Measurements from ENCODE around the gene GDPD5.

GDPD5 gene

DNA sequence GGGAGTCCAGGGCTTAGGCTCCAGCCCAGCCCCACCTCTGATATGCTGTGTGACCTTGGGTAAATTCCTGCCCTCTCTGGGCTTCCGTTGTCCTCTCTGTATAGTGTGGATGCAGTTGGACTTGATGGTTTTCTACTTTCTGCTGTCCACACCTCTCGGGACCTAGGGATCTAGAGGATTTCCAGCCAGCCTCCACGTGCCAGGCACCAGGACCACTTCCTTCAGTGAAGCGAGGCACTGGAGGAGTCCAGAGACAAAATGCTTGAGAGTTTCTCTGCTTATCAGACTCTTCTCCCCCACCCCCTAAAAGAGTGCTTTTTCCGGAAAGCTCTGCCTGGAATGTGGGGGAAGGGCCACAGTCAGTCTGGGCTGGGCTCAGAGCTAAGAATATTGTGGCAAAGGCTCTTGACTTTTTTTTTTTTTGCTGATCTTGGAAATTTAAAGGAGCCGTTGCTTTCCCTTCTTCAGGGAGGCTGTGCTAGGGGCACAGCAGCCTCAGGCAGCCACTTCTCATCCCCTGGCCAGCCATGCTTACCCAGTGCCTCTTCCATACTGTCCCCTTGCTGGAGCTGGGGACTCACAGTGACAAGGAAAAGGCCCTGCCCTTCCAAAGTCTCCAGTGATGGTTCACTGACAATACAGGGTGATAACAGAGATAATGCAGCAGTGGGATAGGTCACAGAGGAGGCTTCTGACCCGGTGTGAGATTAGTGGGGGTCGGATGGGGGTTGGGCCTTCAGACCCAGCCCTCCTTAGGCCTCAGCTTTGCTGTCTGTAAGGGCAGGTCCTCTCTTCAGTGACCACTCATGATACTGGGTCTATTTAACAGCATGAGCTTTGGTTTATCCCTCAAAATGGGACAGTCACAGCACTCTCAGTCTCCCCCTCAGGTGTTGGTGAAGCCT lies 33.5 kb upstream of the GDPD5 start:
- peak; percentile 96 for DNase-seq

GRCh38 chr11:75557666-75558494 lies 32.1 kb upstream of the GDPD5 start:
- peak; percentile 97 for DNase-seq

DNA sequence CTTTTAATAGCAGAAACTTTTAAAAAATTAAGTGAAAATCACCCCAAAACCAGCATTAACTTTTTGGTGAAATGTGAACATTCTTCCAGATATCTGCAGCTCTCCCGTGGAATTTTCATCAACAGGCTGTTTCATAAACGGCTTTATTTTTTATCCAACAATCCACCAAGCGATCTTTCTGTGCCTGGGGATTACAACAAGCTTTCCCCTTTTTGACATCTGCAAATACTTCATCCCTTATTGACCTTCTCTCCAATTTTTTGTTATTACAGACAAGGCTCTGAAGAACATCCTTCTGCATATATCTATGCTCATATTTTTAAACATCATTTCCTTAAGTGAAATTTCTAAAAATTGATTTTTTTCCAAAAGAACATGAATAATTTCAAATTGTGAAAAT lies 30.5 kb upstream of the GDPD5 start:
- no peak for DNase-seq

- no peak for DNase-seq
Observed at GRCh38 chr11:75555079-75555811, 29.5 kb upstream of the GDPD5 start.

DNA sequence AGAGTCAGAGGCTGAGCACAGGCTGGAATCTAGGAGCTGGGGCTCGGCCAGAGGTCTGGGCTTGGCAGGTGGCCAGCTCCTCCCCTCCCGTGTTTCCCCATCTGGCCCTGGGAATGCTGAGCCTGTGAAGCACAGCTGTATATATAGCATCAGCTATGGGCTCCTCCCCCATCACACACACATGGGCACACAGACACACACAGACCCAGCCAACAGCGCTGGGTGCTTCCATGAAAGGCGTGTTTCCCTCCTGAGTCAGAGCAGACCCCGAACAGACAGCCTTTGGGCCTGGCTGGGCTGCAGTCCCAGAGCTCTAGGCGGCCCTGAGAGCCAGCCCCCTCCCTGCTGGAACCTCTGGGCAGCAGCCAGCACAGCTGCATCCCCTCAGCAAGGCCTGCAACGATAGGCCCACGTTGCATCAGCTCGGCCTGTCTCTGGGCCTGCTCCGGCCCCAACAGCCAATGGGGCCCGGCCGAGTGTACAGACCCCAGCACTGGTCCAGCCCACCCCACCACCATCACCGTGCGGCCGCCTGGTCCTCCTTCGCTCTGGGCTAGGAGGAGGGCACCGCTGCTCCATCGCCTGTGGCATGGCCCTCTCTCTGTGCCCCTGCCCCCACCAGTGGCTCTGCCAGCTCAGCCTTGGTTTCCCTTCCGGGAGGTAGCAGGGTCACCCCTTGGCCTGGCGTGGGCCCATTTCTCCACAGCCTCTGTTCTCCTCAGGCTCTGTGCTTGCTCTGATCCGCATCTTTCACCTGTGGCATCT lies 28.7 kb upstream of the GDPD5 start:
- DNase-seq = peak; percentile 100

GRCh38 chr11:75553889-75554257 lies 28.1 kb upstream of the GDPD5 start:
- no peak for DNase-seq

DNA sequence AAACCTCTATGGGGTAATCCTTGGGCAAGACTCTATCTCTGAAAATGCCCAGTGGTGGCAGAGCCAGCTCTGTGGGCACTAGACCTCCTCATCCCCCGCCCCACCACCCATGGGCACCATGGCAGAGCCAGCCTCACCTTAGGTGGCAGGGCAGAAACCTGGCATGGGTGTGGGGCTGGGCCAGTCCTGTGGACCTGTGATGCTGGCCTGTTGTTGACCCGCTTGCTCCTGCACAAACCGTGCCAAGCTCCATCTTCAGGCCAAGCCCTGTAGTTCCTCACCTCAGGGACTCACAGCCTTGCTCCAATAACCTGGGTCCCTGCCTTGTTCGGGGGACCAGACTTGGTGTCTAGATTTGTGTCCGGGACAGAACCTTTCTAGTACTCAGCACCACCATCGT lies 27.4 kb upstream of the GDPD5 start:
- DNase-seq = no peak

GRCh38 chr11:75549370-75549958 lies 23.7 kb upstream of the GDPD5 start:
- no peak for DNase-seq

GRCh38 chr11:75548595-75549272 lies 23.0 kb upstream of the GDPD5 start:
- DNase-seq = no peak

- peak; percentile 66 for DNase-seq
Observed at GRCh38 chr11:75547617-75548058, 21.9 kb upstream of the GDPD5 start.

- no peak for DNase-seq
Observed at GRCh38 chr11:75547177-75547576, 21.4 kb upstream of the GDPD5 start.

- no peak for DNase-seq
Observed at GRCh38 chr11:75543806-75544205, 18.1 kb upstream of the GDPD5 start.

DNA sequence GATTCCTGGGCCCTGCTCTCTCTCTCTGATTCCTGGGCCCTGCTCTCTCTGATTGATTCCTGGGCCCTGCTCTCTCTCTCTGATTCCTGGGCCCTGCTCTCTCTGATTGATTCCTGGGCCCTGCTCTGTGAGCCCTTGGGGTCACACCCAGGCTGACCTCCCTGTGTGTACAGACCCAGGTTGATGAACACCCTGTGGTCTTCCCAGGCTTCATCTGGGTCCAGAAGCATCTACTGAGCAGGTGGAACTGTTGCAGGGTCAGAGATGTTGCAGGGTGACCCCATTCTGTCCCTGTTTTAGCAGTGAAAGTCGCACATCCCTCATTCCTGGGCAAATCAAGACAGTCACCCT lies 16.3 kb upstream of the GDPD5 start:
- DNase-seq = no peak

DNA sequence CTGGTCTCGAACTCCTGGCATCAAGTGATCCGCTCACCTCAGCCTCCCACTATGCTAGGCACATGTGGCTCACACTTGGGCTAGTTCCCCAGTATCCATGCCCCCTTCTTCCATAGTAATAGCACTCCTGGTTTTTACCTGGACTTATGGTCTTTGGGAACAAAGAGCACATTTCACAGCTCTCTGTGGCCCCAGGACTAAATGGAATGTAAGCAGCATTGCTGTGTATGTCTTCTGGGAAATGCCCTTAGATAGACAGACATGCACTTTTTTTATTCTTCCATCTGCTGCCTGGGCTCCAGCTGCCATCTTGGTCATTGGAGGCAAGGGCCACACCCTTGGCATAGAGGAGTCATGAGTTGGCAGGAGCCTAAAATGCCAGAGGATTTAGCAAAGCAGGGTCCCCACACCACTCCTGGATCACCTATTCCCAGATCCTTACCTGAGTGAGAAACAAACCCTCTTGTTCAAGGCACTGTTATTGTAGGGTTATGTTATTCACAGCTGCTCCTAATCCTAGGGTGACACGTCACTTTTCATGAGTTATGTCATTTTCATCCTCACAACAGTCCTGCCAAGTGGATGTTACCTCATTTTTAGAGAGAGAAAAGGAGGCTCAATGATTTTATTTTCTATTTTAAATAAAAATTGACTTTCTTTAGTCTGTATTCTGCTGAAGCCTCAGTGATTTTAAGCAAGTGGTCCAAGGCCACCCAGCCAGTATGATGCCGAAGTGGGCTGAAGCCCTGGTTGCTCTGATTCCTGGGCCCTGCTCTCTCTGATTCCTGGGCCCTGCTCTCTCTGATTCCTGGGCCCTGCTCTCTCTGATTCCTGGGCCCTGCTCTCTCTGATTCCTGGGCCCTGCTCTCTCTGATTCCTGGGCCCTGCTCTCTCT lies 15.7 kb upstream of the GDPD5 start:
- DNase-seq = no peak

DNA sequence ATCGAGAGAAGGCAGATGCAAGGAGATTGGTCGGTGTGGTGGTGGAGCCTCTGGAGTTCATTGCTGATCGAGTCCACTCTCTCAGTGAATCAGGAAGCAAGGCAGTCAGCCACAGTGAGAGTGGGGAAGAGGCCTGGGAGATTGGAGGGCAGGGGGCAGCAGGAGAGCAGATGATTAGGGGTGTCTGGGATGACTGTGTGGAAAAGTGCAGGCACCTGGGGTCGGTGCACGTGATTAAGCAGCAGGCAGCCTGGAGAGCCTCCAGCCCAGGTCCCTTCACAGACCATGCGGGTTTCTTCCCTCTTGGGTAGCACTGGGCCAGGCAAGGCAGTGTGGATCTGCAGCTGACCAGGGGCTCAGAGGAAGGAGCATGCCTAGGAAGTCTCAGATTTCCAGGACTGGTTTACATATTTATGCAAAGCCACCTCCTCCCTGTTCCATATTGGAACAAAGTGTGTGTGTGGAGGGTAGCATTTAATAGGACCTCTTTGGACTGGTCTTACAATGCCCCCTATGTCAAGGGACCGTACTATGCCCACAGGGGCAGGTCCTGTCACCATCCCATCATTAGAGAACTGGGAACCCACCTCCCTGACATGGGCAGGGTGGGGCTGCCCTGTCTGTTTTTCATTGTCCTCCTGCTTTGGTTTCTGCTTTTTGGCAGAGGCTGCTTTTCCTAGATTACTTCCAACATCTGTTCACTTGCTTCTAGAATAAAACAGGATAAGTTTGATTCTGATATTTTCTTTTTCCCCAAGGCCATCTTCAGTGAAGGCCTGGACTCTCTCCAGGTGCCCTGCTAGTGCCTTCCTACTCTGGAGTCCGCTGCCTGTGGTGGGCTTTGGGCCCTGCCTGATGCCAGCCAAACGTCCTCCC lies 14.0 kb upstream of the GDPD5 start:
- DNase-seq = no peak

GRCh38 chr11:75538150-75538942 lies 12.6 kb upstream of the GDPD5 start:
- DNase-seq = no peak

- no peak for DNase-seq
Observed at GRCh38 chr11:75537740-75538139, 12.0 kb upstream of the GDPD5 start.

- DNase-seq = no peak
Observed at GRCh38 chr11:75536786-75537641, 11.3 kb upstream of the GDPD5 start.
